Mucosa of descending colon (tissue), 3 donors: ENCODE results near the gene NDE1. TPM values are rescaled to one million over a fixed set of nuclear protein-coding genes. Genes with fewer than 3 reads are reported as not detected.

Source experiments
- ATAC-seq: fragments of 200-7000 bp; cut with Tn5 transposase; one replicate; pipeline ENCODE4 v1.9.1; 2020; ENCODE audit warnings: mild to moderate bottlenecking, moderate library complexity
- DNase-seq, 3 donors: peaks; one replicate each; pipeline ENCODE4 v3.0.0-alpha.2; 2020
- H3K36me3 ChIP-seq: fragments of 200-600 bp; one replicate; pipeline ENCODE4 v1.8.0; 2021; ENCODE audit warnings: low read depth, mild to moderate bottlenecking
- H3K4me1 ChIP-seq: fragments of 200-600 bp; one replicate; pipeline ENCODE4 v1.8.0; 2021; ENCODE audit warnings: low read depth, mild to moderate bottlenecking
- H3K4me3 ChIP-seq: fragments of 200-600 bp; one replicate; pipeline ENCODE4 v1.8.0; 2021; ENCODE audit warnings: mild to moderate bottlenecking
- H3K9me3 ChIP-seq: fragments of 200-600 bp; one replicate; pipeline ENCODE4 v1.8.0; 2021; ENCODE audit warnings: mild to moderate bottlenecking
- CTCF ChIP-seq: fragments of 200-600 bp; IDR thresholded peaks from one replicate; pipeline ENCODE4 v1.8.0; 2022; ENCODE audit warnings: antibody characterized with exemption, mild to moderate bottlenecking
- intact Hi-C, 2 donors: fragments of 100-400 bp; cut with DNase I in 1 of 2; cut with micrococcal nuclease in 1 of 2; formaldehyde crosslinking; loops; one replicate each; pipeline versions ENCODE4 v1.11.0 to v1.11.1; 2022; cut with DNase I, micrococcal nuclease
- long read RNA-seq, 2 donors: library from polyadenylated mRNA; unstranded; transcript quantifications; one replicate each; pipeline ENCODE4 v2.0.0, GENCODE V29; 2019 to 2021
- total RNA-seq, 3 donors: library from RNA; stranded (reverse); fragmentation: NEBNext Ultra II Directional in 2 of 3; extraction: Animal tissue kit (Norgen Biotek cat#: 25700) in 2 of 3; gene quantifications; one replicate each; pipeline versions ENCODE4 v1.2.1 to v1.2.4, GENCODE V29; 2021 to 2023
- donor health status: DM: no; HTN: no; CAD: no; lungs with moderate emphysema.
- donor health status: DM: no; HTN: no; CAD: no.
- donor health status: DM: no; HTN: yes; CAD: no.

Gene NDE1
- total RNA-seq, result 10 to 100 TPM; 27.2 to 46.6 (median 33.9) TPM
- long read RNA-seq, donor 1, partial matches to known transcripts, result 3 of 43 reads
- long read RNA-seq, donor 1, other reads (novel, unspliced or antisense), result 36 of 43 reads
- long read RNA-seq, donor 2, transcript NDE1-201 (9 exons, 3,221 nt), result major isoform, 6 of 16 reads
- long read RNA-seq, donor 2, partial matches to known transcripts, result 2 of 16 reads
- long read RNA-seq, donor 2, other reads (novel, unspliced or antisense), result 8 of 16 reads

GRCh38 chr16:15650019-15650697 is at the start of gene NDE1:
TSS of gene NDE1 (plus strand) at chr16:15650245. CDS start at chr16:15664779, 14,534 bp downstream.
- Histone ChIP-seq H3K36me3 (no peaks in the 10 kb centered on the region), H3K4me1 (peaks cover 15% of the 10 kb centered on the region), H3K9me3 (no peaks in the 10 kb centered on the region), H3K4me3 (peak within 1 kb of the TSS; percentile 87)
- DNase-seq (peak; percentile 93 to 95 (median 94)), ATAC-seq (peak; percentile 99)
- intact Hi-C loops, result no loop called here
- no peak for TF ChIP-seq CTCF

GRCh38 chr16:15601212-15601879 is 48.7 kb upstream of the NDE1 start:
- ATAC-seq, result no peak

GRCh38 chr16:15602285-15603044 is 47.6 kb upstream of the NDE1 start:
- no peaks in the 10 kb centered on the region for H3K9me3 ChIP-seq
- ATAC-seq (no peak), DNase-seq (no peak)
- no peak overlapping the region for H3K4me3 ChIP-seq
- intact Hi-C loops, result no loop called here
- no peaks in the 10 kb centered on the region for H3K4me1 ChIP-seq
- peaks cover 9% of the 10 kb centered on the region for H3K36me3 ChIP-seq
- TF ChIP-seq CTCF, result no peak

More at GRCh38 chr16:15601212-15601879, 48.7 kb upstream of the NDE1 start:
- H3K4me1 ChIP-seq, result no peaks in the 10 kb centered on the region
- no peaks in the 10 kb centered on the region for H3K9me3 ChIP-seq
- no peak for DNase-seq
- no peak overlapping the region for H3K4me3 ChIP-seq
- intact Hi-C loops, result no loop called here
- TF ChIP-seq CTCF, result no peak
- peaks cover 10% of the 10 kb centered on the region for H3K36me3 ChIP-seq

GRCh38 chr16:15604460-15605440 is 45.3 kb upstream of the NDE1 start:
- no peak for ATAC-seq
- H3K9me3 ChIP-seq, result no peaks in the 10 kb centered on the region
- H3K4me1 ChIP-seq, result no peaks in the 10 kb centered on the region
- no peak for DNase-seq
- no peak for TF ChIP-seq CTCF
- no peaks in the 10 kb centered on the region for H3K36me3 ChIP-seq
- H3K4me3 ChIP-seq, result no peak overlapping the region
- intact Hi-C loops, result no loop called here
